HL-60 (cell line): Measurements from ENCODE around the gene ATP5PF.

Experiments
- DNase-seq, 2 experiments: peaks; one replicate each; pipeline ENCODE4 v3.0.0-alpha.2; 2010 to 2020; ENCODE audit warnings: low read depth in 1 of 2, low spot score in 1 of 2
- H3K27ac ChIP-seq: fragments of 250-450 bp; sonication (Bioruptor Pico); replicated peaks from 2 replicates; pipeline ENCODE4 v1.5.1; 2020; ENCODE audit warnings: mild to moderate bottlenecking, moderate library complexity
- H3K27me3 ChIP-seq: fragments of 250-450 bp; sonication (Bioruptor Pico); 2 replicates; pipeline ENCODE4 v1.5.1; 2021; ENCODE audit warnings: mild to moderate bottlenecking, moderate library complexity; ENCODE audit not compliant: insufficient read depth, poor library complexity, severe bottlenecking
- H3K4me3 ChIP-seq: replicated peaks from 2 replicates; pipeline ENCODE4 v1.5.1; 2011; ENCODE audit warnings: mild to moderate bottlenecking, control low read depth, low read length; ENCODE audit not compliant: insufficient read depth
- CTCF ChIP-seq: IDR thresholded peaks from one replicate; pipeline ENCODE4 v1.5.1; 2011; ENCODE audit warnings: low read length, control low read depth, inconsistent platforms; ENCODE audit not compliant: insufficient read depth
- GABPA ChIP-seq: IDR thresholded peaks from 2 replicates; pipeline ENCODE4 v1.6.1; 2012; ENCODE audit warnings: low read depth
- POLR2AphosphoS5 ChIP-seq: IDR thresholded peaks from 2 replicates; pipeline ENCODE4 v1.6.1; 2012; ENCODE audit warnings: low read depth
- REST ChIP-seq: IDR thresholded peaks from 2 replicates; pipeline ENCODE4 v1.6.1; 2012; ENCODE audit warnings: low read depth; ENCODE audit not compliant: insufficient replicate concordance
- SPI1 ChIP-seq: IDR thresholded peaks from 2 replicates; pipeline ENCODE4 v1.6.1; 2012; ENCODE audit warnings: low read depth, mild to moderate bottlenecking, borderline replicate concordance

Gene ATP5PF

GRCh38 chr21:25767921-25768320 is 33.2 kb upstream of the ATP5PF start:
- Histone ChIP-seq H3K4me3 (no peak overlapping the region), H3K27me3 (no peaks in the 10 kb centered on the region), H3K27ac (no peak overlapping the region)
- TF ChIP-seq GABPA: no peak
- no peak for TF ChIP-seq POLR2AphosphoS5
- no peak for TF ChIP-seq CTCF
- no peak for TF ChIP-seq SPI1
- TF ChIP-seq REST: no peak
- no peak for DNase-seq

GRCh38 chr21:25764065-25764464 is 29.4 kb upstream of the ATP5PF start:
- DNase-seq: no peak
- H3K4me3 ChIP-seq: no peak overlapping the region
- H3K27ac ChIP-seq: no peak overlapping the region
- TF ChIP-seq GABPA: no peak
- H3K27me3 ChIP-seq: no peaks in the 10 kb centered on the region

GRCh38 chr21:25760677-25761076 is 26.0 kb upstream of the ATP5PF start:
- no peak for DNase-seq
- Histone ChIP-seq H3K27me3 (no peaks in the 10 kb centered on the region), H3K27ac (no peak overlapping the region), H3K4me3 (no peak overlapping the region)
- TF ChIP-seq REST (no peak), SPI1 (no peak), CTCF (no peak), GABPA (no peak), POLR2AphosphoS5 (no peak)

GRCh38 chr21:25760061-25760460 is 25.4 kb upstream of the ATP5PF start:
- Histone ChIP-seq H3K27me3 (no peaks in the 10 kb centered on the region), H3K27ac (no peak overlapping the region)
- no peak for TF ChIP-seq REST

More at GRCh38 chr21:25760061-25760460, 25.4 kb upstream of the ATP5PF start:
- DNase-seq: no peak
- H3K4me3 ChIP-seq: no peak overlapping the region
